Measurements from ENCODE around the gene AGER.
A peak's percentile ranks its signal among the peaks of the same experiment; 100 is the strongest.
"Not testable (repeated sequence)": the region's sequence is repeated elsewhere in the genome, so short reads cannot be mapped to it uniquely, and the experiment has no call there.

Gene AGER

DNA sequence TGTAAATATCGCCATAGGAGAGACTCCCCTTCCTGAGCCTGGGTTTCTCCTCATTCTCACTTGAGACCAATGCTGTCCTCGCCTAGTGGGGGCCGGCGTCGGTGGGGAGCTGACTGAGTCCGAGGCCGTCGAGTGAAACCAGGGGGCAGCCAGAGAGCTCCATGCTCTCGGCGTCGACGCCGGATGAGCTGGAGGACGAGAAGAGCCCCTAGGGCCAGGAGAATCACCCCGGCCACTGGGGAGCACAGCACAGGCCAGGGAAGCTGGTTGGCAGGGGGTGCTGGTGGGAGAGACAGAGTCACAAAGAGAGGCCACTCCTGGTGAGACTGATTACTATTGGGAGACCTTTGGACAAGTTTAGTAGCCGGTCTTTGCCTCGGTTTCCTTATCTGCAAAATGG lies 14.8 kb upstream of the AGER start:
- no peak for DNase-seq (ENCODE audit: low read depth)

DNA sequence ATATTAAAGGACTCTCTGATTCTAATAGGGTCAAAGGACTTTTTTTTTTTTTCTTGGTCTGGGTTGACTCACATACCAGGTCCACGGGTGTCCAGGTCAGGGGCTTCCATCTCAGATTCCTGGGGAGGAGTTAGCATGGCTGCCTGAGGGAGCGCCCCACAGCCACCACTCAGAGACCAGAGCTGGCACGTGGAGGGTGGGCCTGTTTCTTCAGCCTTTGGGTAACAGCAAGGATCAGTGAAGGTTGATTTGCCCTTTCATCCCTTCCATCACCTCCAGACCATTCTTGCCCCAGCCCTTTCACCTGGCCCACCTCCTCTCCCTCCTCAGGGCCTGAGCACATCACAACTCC lies 14.3 kb upstream of the AGER start:
- DNase-seq (ENCODE audit: low read depth), result no peak

DNA sequence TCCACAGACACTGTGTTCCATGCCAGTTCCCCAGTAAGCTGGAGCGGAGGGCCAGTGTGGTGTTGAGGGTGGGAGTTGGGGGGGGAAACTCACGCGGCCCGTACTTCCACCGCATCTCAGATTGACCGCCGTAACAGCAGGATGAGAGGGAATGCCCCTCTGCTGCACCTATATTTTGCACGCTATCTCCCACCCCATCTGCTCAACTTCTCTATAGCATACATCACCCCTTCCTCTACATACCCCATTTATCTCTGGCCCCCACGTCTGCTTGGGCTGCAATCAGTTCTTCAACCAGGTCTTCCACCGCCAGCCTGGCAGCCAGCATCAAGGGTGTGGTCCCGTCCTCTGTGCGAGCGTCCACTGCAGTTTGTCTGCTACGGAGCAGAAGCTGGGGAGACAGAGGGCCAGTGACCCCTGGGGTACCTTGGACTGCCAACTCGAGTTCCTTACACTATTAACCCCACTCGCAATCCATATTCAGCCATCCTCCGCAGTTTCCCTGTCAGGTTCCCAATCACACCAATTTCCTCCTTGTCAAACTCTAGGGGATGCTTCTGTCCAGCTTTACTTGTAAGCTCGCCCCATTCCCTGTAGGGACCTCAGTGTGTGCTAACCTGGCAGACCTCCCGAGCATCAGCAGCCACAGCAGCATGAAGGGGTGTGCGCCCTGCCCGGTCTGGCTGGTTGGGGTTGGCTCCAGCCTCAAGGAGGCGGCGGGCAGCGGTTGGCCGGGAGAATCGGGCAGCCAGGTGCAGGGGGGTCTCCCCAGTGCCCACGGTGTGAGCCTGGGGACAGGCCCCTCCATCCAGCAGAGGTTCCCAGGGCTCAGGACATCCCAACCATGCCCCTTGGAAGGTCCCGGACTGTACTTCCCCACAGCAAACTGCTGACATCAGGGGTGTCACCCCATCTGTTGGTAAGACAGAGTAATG lies 12.9 kb upstream of the AGER start:
- DNase-seq (ENCODE audit: low read depth), result no peak

DNA sequence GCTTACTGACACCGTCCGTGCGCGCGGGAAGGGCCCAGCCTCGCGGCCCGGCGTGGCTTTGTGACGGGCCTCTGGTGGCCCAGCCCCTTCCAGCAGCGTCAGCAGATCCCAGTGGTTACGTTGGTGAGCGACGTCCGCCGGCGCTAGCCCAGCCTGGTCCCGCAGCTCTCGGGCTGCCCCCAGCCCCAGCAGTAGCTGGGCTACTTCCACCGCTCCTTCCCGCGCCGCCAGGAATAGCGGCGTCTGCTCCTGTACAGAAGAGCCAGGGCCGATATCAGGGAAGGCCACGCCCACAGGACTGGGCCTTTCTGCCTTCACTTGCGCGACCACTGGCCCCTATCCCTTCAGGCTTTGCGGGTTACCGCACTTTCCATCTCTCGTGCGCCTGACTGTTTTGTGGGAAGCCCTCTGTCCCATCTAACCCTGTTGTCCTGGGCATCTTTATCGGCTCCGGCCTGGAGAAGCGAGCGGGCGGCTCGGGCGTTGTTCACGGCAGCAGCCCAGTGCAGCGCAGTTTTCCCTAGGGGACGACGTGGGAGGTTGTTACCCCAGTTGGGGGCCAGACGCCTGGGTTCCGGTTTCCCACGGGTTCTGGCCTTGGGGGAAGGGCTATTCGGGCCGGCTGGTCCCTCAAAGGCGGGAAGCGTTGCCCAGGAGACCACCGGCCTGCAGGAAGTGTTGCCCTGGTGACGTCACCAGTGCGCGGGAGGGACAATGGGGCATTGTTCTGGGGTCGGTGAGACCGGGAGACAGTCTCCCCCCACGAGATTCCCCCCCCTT lies 12.0 kb upstream of the AGER start:
- DNase-seq (ENCODE audit: low read depth), result no peak

DNA sequence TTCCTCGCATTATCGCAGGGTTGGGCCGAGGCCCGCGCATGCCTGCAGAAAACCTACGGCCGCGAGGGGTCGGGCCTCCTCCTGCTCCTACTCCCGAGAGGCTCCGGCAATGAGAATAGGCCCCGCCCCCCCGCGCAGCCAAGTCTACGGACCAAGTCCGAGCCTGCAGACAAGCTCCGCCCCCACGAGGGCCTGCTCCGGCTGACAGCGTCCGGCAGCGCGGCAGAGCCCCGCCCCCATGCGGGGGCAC lies 11.5 kb upstream of the AGER start:
- DNase-seq (ENCODE audit: low read depth), result peak; percentile 100

DNA sequence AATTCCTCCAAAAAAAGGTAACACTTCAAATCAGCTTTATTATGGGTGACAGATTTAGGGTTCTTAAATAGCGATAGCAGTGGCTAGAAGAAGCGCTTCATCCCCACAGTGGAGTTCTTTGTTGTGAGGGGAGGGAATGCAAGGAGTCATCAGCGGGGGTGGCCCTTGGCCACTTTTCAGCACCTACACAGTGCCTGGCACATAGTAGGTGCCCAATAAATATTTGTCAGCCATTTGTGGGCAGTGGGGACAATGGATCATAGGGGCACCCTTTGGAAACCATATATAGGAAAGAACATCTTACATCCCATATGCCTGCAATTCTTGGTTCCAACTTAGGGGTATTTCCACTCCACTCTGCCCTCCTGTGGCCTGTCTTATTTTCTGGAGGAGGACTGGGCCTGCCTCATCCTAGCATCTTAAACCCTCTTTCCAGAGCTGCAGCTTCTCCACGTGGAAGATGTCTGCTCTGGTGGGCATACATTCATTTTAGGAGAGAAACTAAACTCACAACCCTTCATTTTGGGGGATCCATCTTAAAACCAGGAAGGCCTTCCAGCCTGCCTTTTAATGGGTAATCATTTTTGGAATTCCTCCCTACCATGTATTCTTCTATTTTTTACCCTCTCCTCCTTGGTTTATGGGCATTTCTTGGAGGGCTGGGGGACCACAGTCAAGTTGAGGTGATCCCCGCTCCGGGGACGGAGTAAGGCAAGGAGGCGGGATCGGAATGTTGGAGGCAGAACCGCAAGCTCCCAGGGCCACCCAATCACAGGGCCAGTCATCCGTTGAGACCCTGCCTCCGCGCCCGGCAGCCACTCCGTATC lies 11.0 kb upstream of the AGER start:
- DNase-seq (ENCODE audit: low read depth), result no peak

DNA sequence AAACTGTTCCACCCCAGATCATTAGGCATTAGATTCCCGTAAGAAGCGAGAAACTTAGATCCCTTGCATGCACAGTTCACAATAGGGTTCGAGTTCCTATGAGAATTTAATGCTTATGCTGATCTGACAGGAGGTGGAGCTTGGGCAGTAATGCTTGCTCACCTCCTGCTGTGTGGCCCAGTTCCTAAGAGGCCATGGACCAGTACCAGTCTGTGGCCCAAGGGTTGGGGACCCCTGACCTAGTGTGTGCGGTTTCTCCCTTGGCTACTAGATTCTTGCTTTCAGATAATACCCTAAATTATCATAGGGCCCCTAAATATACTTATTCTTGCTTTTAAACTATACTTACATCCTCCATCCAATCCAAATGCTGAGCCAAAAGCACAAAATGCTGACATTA lies 10.3 kb upstream of the AGER start:
- no peak for DNase-seq (ENCODE audit: low read depth)

DNA sequence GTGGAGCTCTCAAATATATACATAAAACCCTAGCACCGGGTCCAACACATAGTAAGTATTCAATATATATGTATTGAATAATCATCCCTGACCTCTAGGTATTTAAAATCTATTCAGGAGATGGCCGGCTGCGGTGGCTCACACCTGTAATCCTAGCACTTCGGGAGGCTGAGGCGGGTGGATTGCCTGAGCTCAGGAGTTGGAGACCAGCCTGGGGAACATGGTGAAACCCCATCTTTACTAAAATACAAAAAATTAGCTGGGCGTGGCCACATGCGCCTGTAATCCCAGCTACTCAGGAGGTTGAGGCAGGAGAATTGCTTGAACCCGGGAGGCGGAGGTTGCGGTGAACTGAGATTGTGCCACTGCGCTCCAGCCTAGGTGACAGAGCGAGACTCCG lies 9.0 kb upstream of the AGER start:
- not testable (repeated sequence) for DNase-seq (ENCODE audit: low read depth)

DNA sequence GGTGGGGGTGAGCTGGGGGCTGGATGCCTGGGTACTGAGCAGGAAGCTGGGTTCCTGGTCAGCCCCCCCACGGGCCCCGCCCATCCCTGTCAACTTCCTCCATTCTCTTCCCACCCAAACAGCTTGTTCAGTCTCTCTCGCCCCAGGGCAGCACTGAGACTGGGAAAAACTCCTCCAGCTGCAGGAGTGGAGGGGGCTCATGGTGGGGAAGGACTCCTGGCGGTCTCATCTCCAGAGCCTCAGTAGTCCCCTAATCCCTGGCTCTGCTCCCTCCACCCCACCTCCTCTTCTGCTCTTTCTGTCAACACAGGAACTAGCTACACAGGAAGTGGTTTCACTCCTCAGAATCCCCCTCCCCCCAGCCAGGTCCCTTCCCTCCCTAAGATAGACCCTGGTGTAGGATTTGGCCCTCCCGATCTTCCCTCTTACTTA lies 8.6 kb upstream of the AGER start, which contains the start of gene GPSM3:
GPSM3 (minus strand) TSS at position 36 of the 432 bp plus-strand sequence. CDS start 130 bp downstream, outside the sequence.
- no peak for DNase-seq (ENCODE audit: low read depth)

DNA sequence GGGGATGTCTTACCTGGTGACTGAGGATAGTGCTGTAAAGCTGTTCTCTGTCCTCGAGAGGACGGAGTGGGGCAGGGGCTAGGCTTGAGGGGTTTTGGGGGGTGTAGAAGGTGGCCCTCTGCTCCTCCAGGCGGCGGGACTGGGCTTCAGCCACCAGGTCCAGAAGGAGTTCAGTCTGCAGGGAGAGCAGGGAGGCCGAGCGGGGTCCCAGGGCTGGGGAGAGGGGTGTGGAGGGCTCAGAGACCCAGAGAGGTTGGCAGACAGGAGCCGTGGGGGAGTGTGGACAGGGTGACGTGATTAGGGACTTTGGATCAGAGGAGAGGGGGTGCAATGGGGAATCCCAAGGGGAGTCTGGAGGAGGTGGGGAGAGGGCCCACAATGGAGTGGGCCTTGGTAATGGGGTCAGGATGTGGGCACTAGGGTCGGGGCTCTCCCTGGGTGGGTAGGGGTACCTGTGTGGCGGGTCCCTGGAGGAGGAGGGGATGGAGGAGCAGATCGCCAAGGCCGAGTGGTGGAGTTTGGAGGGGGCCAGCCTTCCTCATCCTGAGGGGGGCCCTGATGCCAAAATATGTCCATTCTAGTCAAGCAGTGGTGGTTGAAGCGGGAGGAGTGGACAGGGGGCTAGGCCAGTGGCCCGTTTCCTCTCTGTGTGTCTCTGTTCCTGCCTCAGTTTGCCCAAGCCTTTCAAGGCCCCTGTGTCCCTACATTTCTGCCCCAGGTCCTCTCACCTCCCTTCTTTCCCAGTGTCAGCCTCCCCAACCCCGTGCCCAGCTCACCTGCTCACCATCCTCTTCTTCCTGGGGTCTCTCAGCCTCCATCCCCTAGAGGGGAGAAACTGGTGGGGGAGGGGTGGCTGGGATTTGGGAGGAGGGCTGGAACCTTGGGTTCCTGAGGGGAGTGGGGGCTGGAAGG lies 7.9 kb upstream of the AGER start:
- no peak for DNase-seq (ENCODE audit: low read depth)

DNA sequence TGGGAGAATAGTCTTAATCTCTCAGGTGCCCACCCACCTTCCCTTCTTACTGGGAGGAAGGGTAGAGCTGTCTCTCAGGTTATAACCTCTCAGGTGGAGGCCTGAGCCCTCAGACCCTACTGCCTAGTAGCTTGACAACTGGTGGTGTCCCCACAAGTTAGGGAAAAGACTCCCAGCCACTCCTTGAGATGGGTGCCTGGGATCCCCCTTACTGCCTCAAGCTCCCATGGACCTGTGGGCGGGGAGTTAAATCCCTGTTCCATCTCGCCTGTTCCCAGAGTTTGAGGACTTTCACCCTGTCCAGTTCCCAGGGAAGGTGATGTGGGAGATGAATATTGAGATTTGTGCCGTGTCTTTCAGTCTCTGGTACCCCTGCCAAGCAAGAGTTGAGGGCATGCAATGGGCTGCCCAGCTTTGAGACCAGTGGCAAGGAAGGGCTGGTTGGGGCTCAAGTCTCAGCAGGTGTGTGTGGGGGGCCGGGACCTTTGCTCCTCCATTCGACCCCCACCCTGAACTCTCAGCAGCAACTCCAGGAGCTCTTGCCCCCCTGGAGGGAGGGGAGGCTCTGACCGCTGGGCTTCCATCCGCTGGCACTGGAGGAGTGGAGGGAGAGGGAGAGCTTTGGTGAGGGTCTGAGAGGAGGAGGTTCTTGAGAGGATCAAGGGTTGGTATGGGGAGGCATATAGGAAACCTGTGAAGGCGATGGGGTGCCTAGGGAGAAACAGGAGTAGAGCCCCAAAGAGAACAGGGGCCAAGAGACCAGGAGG lies 7.0 kb upstream of the AGER start:
- no peak for DNase-seq (ENCODE audit: low read depth)

DNA sequence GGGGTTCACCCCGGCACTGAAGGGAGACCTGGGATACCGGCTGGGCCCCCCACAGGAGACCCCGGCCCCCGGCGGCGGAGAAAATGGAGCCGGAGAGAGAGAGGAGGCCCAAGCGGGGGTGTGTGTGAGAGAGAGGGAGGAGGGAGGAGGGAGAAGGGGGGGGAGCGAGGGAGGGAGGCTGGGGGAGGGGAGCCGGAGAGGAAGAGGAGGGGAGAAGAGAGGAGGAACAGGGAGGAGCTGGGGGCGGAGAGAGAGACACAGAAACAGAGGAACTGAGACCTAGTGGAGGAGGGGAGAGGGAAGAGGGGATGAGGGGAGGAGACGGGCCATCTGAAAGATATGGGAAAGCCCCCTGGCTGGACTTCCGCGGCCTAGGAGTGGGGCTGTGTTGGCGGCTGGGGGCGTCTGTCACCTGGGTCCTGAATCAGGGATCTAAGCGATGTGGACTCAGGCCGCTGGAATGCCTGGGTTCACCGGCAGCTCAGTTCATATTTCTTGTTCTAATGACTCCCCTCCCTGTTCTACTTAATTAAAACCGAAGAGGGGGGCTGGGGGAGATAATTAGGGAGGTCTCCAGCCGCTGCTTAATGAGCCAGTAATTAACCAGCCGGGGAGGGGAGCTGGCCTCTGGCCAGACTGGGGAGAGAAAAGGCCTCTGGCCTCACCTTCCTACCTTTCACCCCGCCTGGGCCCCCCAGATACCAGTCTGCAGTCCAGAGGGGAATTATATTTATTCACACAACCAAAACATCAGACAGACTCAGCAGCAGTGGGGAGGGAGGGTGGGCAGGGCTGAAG lies 6.2 kb upstream of the AGER start, which contains the start of gene PBX2:
PBX2 (minus strand) TSS at position 149 of the 798 bp plus-strand sequence. CDS start 287 bp downstream, outside the sequence.
- peak; percentile 64 for DNase-seq (ENCODE audit: low read depth)

DNA sequence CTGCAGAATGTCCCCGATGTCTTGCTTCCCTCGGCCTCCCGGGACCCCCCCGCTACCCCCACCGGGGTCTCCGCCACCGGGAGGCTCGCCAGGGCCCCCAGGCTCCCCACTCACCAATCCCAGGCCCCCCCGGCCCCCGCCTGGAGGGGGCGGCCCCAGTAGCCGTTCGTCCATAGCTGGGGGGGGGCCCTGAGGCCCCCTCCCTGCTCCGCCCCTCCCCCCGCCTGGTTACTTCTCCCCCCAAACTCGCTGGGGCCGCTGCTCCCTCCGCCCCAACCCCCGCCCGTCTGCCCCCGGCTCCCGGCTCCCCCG lies 5.6 kb upstream of the AGER start:
- no peak for DNase-seq (ENCODE audit: low read depth)

DNA sequence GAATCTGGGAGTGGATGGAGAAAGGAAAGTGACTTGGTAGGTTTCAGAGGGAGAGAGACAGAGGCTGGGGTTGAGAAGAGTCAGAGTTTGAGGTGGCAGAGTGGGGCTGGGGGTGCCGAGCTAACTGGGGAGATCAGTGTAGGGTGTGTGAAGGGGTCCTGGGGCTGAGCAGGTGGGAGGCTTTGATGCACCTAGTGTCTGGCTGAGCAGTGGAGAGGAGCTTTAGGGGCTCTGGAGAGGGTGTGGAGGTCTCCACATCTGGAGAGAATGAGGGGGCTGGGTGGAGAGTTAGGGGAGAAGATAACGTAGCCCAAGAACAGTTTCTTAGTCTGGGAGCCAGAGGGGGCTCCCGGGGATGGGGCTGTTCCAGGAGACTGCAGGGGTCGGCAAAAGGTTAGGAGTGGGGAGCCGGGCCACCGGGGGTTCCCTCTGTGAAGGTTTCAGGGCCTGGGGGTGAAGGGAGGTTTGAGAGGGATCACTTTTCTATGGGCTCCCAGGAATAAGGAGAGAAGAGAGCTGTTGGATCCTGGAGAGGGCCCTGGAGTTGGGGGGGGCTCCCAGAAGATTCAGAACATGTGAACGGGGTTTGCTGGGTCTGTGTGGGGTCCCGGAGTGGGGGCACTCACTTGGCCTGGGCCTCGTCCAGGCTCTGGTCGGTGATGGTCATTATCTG lies 5.2 kb upstream of the AGER start:
- DNase-seq (ENCODE audit: low read depth), result no peak

DNA sequence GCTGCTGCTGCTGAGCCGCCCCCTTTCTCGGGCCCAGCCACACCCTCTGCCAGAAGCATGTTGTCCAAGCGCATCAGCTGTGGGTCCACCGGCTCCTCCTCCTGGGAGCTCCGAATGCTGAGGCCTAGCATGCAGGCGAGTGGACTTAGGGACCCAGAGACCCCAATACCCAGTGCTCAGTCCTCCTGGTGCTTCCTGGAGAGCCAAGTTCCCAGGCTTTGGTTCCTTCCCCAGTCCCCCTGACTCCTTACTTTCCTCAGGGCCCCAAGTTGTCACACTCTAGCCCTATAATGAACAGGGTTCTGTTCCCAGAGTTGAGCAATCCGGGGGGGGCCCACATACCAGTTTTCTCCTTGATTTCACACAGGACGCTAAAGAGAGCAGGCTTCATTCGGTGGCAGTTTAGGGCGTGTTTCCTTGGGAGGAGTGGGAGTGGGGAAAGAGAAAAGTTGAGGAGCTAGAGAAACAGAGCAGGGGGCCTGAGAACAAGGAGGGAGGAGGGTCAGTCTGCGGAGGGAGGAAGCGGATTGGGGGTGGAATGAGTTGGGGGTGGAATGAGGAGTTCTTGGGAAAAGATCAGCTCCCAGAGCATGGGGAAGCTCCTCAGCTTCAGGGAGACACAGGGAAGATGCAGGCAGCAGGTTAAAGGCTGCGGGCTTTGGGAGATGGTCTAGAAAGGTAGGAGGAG lies 4.5 kb upstream of the AGER start:
- DNase-seq (ENCODE audit: low read depth), result no peak

DNA sequence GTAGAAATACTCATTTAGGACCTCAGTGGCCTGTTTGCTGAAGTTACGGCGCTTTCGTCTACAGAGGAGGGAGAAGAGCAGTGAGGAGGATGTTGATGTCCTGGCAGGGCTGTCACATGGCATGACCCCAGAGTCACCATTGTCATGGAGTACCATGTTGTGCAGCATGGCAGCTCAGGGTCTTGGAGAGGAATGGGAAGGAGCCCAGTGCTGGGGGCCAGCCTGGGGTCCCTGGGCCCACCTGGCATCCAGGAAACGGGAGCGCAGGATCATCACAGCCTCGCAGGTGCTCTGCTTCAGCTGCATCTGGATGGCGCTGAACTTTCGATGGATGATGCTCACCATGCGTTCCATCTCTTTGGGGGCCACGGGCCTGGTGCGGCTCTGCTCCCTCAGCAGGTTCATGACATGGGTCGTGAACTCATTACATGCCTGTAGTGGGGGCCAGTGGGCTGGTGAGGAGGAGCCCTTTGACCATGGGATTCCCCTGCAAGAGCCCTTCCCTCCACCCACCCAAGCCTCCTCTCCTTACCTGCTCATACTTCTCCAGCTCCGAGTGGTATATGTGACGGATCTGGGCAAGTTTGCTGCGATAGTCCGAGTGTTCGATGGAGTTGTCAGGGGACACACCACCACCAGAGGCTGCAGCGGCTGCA lies 3.8 kb upstream of the AGER start:
- DNase-seq (ENCODE audit: low read depth), result not testable (repeated sequence)

DNA sequence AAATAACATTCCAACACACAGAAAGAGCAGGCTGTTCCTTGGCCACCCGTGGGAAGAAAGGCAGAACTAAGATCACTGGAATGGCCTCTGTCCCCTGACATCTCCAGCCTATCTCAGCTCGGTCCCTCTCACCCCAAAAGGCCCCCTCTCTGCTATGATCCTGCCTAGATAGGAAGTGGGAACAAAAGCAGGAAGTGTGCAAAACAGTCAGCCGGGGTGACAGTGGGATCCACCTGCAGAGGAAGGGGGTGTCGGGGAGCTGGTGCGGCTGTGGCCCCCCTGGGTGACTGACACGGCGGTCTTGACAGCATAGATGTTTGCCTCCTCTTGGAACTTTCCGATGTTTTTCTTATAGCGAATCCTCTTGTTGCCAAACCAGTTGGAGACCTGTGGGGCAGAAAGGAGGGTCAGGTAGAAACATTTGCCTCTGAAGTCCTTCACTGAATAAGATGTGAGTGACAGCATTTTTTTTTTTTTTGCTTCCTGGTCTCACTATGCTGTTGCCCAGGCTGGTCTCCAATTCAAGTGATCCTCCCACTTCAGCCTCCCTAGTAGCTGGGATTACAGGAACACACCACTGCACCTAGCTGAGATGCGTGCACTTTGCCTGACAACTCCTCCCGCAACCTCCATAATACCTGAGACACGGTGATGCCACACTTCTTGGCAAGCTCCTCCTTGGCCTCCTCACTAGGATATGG lies 3.1 kb upstream of the AGER start:
- no peak for DNase-seq (ENCODE audit: low read depth)

Measured in activated gamma-delta T cell treated with anti-CD3 and anti-CD28 coated beads, Interleukin-2, amount 50 U/mL, for 16 hours (primary cell).